C4-2B (cell line): ENCODE results near the gene CCDC6.

Source experiments
- CTCF ChIP-seq: fragments of 450-650 bp; conservative IDR thresholded peaks from 2 replicates; pipeline ENCODE4 v1.5.1; 2017; ENCODE audit warnings: mild to moderate bottlenecking
- ZFX ChIP-seq: fragments of 450-650 bp; IDR thresholded peaks from 2 replicates; pipeline ENCODE4 v1.6.1; 2017

DNA sequence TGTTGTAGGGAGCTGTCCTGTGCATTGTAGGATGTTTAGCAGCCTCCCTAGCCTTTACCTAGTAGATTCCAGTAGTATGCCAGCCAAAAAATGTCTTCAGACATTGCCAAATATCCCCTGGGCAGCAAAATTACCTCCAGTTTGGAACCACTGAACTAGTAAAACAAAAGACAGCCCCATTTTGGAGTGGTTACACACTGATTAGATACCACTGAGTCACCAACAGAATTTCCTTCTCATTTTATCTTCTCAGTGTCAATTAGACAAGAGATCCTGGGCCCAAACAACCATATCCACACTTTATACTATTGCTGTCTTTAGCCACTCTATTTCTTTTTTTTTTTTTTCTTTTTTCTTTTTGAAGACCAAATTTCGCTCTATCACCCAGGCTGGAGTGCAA is 3.5 kb upstream of the CCDC6 start:
- TF ChIP-seq CTCF, result no peak
- TF ChIP-seq ZFX, result no peak
